Suprapubic skin (tissue), 4 donors: ENCODE data around the gene RAB40B.

Experiments used
- CTCF ChIP-seq, 2 donors: fragments of 200-600 bp in 1 of 2; fragments of 450-650 bp in 1 of 2; sonication (generic) in 1 of 2; IDR thresholded peaks; one replicate each; pipeline ENCODE4 v1.5.1; 2016 to 2019; ENCODE audit warnings: antibody characterized with exemption in 2 of 2, mild to moderate bottlenecking in 1 of 2, moderate library complexity in 1 of 2
- EP300 ChIP-seq: sonication (generic); formaldehyde crosslinking; IDR thresholded peaks from one replicate; pipeline ENCODE4 v1.6.1; 2017; ENCODE audit warnings: antibody characterized with exemption
- POLR2A ChIP-seq, 2 donors: fragments of 450-650 bp; IDR thresholded peaks; one replicate each; pipeline ENCODE4 v1.6.1; 2017; ENCODE audit warnings: antibody characterized with exemption in 2 of 2, mild to moderate bottlenecking in 2 of 2, moderate library complexity in 2 of 2
- POLR2AphosphoS5 ChIP-seq, 3 donors: sonication (generic); formaldehyde crosslinking; IDR thresholded peaks; one replicate each; pipeline ENCODE4 v1.6.1; 2017; ENCODE audit warnings: antibody characterized with exemption in 3 of 3

GRCh38 chr17:82613283-82614094, 85.0 kb downstream of the RAB40B start:
- TF ChIP-seq CTCF (IDR thresholded peaks at IDR 0.05) (no peak), EP300 (no peak), POLR2A (IDR thresholded peaks at IDR 0.05) (no peak), POLR2AphosphoS5 (IDR thresholded peaks at IDR 0.05) (no peak)
